ENCODE data around the gene ATP2B2. TPM values are rescaled to one million over a fixed set of nuclear protein-coding genes. Genes with fewer than 3 reads are reported as not detected.

Gene ATP2B2
- total RNA-seq, 2 experiments from 2014 or later, result 0.06 TPM; not detected in 1

DNA sequence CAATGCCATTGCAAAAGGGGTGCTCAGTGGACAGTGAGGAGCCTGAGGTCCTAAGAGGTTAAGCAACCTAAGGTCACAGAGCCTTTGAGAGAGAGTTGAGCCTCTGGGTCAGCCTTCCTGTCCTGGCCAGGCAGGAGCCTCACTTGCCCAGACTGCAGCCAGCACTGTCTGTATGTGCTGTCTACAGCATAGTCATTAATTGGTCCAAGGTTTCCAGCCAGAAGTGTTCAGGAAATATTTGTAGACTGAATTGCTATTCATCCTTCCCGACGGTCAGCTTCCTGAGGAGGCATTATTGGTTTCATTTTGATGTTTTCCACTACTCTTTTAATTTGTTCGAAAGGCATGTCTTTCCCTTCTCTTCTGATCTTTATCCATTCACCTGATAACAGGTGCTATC is 192.5 kb downstream of the ATP2B2 start:
- Histone ChIP-seq H3K27ac (ENCODE audit: low read depth, low read length, poor library complexity, severe bottlenecking) (no peak overlapping the region), H4K20me1 (ENCODE audit: insufficient read depth, low read length) (no peaks in the 10 kb centered on the region), H3K36me3 (ENCODE audit: insufficient read depth, low read length) (peaks cover 97% of the 10 kb centered on the region), H3K79me2 (ENCODE audit: insufficient read depth, low read depth, low read length) (no peaks in the 10 kb centered on the region), H3K4me2 (ENCODE audit: low read length) (no peak overlapping the region), H2AFZ (ENCODE audit: low read length) (no peak overlapping the region), H3K4me3 (ENCODE audit: low read depth, low read length, poor library complexity, severe bottlenecking) (no peak overlapping the region), H3K4me1 (ENCODE audit: insufficient read depth, low read length, poor library complexity, severe bottlenecking) (no peaks in the 10 kb centered on the region), H3K9me3 (ENCODE audit: low read length) (no peaks in the 10 kb centered on the region), H3K9me2 (ENCODE audit: insufficient read depth, low read length) (no peaks in the 10 kb centered on the region)
- no peak for TF ChIP-seq EZH2phosphoT487 (IDR thresholded peaks at IDR 0.05; ENCODE audit: borderline replicate concordance, low read depth, low read length)
- TF ChIP-seq, protein P1, sequence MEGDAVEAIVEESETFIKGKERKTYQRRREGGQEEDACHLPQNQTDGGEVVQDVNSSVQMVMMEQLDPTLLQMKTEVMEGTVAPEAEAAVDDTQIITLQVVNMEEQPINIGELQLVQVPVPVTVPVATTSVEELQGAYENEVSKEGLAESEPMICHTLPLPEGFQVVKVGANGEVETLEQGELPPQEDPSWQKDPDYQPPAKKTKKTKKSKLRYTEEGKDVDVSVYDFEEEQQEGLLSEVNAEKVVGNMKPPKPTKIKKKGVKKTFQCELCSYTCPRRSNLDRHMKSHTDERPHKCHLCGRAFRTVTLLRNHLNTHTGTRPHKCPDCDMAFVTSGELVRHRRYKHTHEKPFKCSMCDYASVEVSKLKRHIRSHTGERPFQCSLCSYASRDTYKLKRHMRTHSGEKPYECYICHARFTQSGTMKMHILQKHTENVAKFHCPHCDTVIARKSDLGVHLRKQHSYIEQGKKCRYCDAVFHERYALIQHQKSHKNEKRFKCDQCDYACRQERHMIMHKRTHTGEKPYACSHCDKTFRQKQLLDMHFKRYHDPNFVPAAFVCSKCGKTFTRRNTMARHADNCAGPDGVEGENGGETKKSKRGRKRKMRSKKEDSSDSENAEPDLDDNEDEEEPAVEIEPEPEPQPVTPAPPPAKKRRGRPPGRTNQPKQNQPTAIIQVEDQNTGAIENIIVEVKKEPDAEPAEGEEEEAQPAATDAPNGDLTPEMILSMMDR (conservative IDR thresholded peaks at IDR 0.05; ENCODE audit: low read length), result no peak
- POLR2A ChIA-PET, result no interaction called here
- intact Hi-C loops (cut with micrococcal nuclease; ENCODE audit: unreplicated experiment), result no loop called here
- BruUV-seq (replicated peaks), result no TSS peak
- DNase-seq (ENCODE audit: low spot score), result no peak
- CTCF ChIA-PET (ENCODE audit: unreplicated experiment), result no interaction called here

DNA sequence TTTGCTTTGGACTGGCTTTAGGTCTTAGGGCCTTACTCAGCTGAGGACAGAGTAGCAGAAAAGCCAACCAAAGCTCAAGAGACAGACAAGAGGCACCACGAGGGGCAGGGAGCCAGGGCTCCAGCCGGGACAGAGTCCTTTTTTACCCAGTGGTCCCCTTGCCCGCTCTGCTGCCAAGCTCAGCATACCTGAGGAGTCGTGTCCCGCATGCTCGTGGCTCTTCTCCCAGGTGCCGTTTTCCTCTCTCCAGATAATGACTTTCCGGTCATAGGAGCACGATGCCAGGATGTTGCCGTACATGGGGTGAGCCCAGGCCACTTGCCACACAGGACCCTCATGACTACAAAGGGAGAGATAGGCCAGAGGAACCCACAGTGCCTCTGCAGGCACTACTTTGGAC is 193.0 kb downstream of the ATP2B2 start:
- ChIA-PET POLR2A (no interaction called here), CTCF (ENCODE audit: unreplicated experiment) (no interaction called here)
- H4K20me1 ChIP-seq (ENCODE audit: insufficient read depth, low read length), result no peaks in the 10 kb centered on the region
- H3K36me3 ChIP-seq (ENCODE audit: insufficient read depth, low read length), result peaks cover 97% of the 10 kb centered on the region
- H3K27ac ChIP-seq (ENCODE audit: low read depth, low read length, poor library complexity, severe bottlenecking), result no peak overlapping the region
- H3K79me2 ChIP-seq (ENCODE audit: insufficient read depth, low read depth, low read length), result no peaks in the 10 kb centered on the region
- intact Hi-C loops (cut with micrococcal nuclease; ENCODE audit: unreplicated experiment), result no loop called here
- no peak overlapping the region for H2AFZ ChIP-seq (ENCODE audit: low read length)
- TF ChIP-seq EZH2phosphoT487 (IDR thresholded peaks at IDR 0.05; ENCODE audit: borderline replicate concordance, low read depth, low read length), result no peak
- TF ChIP-seq, protein P1 (conservative IDR thresholded peaks at IDR 0.05; ENCODE audit: low read length), result no peak
- no peak overlapping the region for H3K4me2 ChIP-seq (ENCODE audit: low read length)
- no peaks in the 10 kb centered on the region for H3K4me1 ChIP-seq (ENCODE audit: insufficient read depth, low read length, poor library complexity, severe bottlenecking)
- H3K9me2 ChIP-seq (ENCODE audit: insufficient read depth, low read length), result no peaks in the 10 kb centered on the region
- no peak overlapping the region for H3K4me3 ChIP-seq (ENCODE audit: low read depth, low read length, poor library complexity, severe bottlenecking)
- no TSS peak for BruUV-seq (replicated peaks)
- DNase-seq (ENCODE audit: low spot score), result no peak
- H3K9me3 ChIP-seq (ENCODE audit: low read length), result no peaks in the 10 kb centered on the region

- intact Hi-C loops (cut with micrococcal nuclease; ENCODE audit: unreplicated experiment), result no loop called here
- H3K9me3 ChIP-seq (ENCODE audit: low read length), result no peaks in the 10 kb centered on the region
- H3K4me2 ChIP-seq (ENCODE audit: low read length), result no peak overlapping the region
- POLR2A ChIA-PET, result interaction anchor here (0.9 kb wide), 1 partner anchor 9 kb away, joined by 3 read pairs; the partner anchor contains the start of gene SEC13
- no peaks in the 10 kb centered on the region for H3K4me1 ChIP-seq (ENCODE audit: insufficient read depth, low read length, poor library complexity, severe bottlenecking)
- no peaks in the 10 kb centered on the region for H3K9me2 ChIP-seq (ENCODE audit: insufficient read depth, low read length)
- BruUV-seq (replicated peaks), result no TSS peak
- peaks cover 97% of the 10 kb centered on the region for H3K36me3 ChIP-seq (ENCODE audit: insufficient read depth, low read length)
- TF ChIP-seq EZH2phosphoT487 (IDR thresholded peaks at IDR 0.05; ENCODE audit: borderline replicate concordance, low read depth, low read length), result no peak
- CTCF ChIA-PET (ENCODE audit: unreplicated experiment), result interaction anchor here (0.6 kb wide), 1 partner anchor 791 kb away, joined by 3 read pairs; no protein-coding TSS in a partner anchor
- no peak overlapping the region for H3K4me3 ChIP-seq (ENCODE audit: low read depth, low read length, poor library complexity, severe bottlenecking)
- no peak for DNase-seq (ENCODE audit: low spot score)
- no peak overlapping the region for H2AFZ ChIP-seq (ENCODE audit: low read length)
- no peaks in the 10 kb centered on the region for H3K79me2 ChIP-seq (ENCODE audit: insufficient read depth, low read depth, low read length)
- no peaks in the 10 kb centered on the region for H4K20me1 ChIP-seq (ENCODE audit: insufficient read depth, low read length)
- no peak overlapping the region for H3K27ac ChIP-seq (ENCODE audit: low read depth, low read length, poor library complexity, severe bottlenecking)
Observed at GRCh38 chr3:10311710-10312109, 193.7 kb downstream of the ATP2B2 start.
